Measurements from ENCODE around the gene CCK. TPM values are rescaled to one million over a fixed set of nuclear protein-coding genes. Genes with fewer than 3 reads are reported as not detected.
A peak's percentile ranks its signal among the peaks of the same experiment; 100 is the strongest.

The CCK gene
- total RNA-seq, 1 experiment from 2014 or later = not detected

DNA sequence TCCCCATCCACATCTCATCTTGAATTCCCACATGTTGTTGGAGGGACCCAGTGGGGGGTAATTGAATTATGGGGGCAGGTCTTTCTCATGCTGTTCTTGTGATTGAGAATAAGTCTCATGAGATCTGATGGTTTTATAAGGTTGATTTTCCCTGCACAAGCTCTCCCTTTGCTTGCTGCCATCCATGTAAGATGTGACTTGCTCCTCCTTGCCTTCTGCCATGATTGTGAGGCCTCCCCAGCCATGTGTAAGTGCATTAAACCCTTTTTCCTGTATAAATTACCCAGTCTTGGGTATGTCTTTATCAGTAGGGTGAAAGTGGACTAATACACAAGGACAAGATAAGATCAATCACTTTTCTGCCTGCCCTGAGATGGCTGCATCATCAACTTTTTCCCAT lies 5.8 kb upstream of the CCK start:
- in situ Hi-C loops (cut with HindIII; ENCODE audit: low sequenced_read_pairs) = no loop called here
- no peak for DNase-seq (ENCODE audit: low spot score)

DNA sequence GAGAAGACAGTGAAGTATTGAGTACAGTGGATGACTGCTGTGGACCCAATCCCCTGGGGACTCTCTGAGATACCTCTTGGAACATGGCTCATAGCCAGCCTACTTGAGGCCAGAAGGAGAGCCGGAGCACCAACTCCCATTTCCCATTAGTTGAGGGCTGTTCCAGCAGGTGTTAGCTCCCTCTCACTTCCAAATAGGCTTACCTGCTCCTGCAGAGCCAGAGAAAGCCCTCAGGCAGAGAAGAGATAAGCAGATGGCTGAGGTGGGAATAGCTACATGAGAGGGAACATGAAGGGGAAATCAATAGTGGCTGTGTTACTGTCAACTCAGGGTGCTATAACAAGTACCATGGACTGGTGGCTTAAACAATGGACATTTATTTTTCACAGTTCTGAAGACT lies 4.6 kb upstream of the CCK start:
- in situ Hi-C loops (cut with HindIII; ENCODE audit: low sequenced_read_pairs) = no loop called here
- no peak for DNase-seq (ENCODE audit: low spot score)

DNA sequence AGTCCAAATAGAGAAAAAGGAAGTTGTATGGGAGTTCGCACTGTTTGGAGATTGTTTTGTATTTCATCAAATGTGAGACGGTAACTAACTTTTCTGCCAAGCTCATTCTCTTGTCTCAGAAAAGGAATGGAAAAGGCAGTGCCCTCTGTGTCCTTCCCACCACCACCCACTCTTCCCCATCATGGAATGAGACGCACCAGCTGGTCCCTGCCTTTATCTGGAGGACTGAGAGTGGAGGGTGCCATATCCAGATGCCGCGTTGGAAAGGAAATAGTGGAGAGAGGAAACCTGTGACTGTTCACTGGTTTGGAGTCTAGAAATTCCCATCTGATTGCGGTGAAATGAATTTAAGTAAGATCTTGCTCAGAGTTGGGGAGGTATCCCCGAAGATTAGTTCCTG lies 3.7 kb upstream of the CCK start:
- in situ Hi-C loops (cut with HindIII; ENCODE audit: low sequenced_read_pairs) = no loop called here
- no peak for DNase-seq (ENCODE audit: low spot score)

DNA sequence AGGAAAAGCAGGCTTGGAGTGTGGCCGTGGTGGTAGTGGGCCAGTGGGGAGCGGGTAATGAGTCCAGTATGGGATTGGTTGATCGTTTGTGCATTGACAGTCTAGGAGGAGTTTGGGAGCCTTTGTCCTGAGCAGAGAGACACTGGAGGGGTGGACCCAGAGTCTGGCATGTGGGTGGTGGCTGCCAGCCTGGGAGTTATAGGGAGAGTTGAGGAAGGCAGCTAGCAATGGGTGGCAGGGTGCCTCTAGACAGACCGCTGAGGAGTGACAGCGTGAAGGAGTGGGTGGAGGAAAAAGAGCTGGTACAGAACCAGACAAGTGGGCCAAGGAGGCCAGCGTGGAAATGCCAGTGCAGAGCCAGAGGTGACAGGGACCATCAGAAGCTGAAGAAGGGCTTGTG lies 1.9 kb upstream of the CCK start:
- in situ Hi-C loops (cut with HindIII; ENCODE audit: low sequenced_read_pairs) = no loop called here
- no peak for DNase-seq (ENCODE audit: low spot score)

DNA sequence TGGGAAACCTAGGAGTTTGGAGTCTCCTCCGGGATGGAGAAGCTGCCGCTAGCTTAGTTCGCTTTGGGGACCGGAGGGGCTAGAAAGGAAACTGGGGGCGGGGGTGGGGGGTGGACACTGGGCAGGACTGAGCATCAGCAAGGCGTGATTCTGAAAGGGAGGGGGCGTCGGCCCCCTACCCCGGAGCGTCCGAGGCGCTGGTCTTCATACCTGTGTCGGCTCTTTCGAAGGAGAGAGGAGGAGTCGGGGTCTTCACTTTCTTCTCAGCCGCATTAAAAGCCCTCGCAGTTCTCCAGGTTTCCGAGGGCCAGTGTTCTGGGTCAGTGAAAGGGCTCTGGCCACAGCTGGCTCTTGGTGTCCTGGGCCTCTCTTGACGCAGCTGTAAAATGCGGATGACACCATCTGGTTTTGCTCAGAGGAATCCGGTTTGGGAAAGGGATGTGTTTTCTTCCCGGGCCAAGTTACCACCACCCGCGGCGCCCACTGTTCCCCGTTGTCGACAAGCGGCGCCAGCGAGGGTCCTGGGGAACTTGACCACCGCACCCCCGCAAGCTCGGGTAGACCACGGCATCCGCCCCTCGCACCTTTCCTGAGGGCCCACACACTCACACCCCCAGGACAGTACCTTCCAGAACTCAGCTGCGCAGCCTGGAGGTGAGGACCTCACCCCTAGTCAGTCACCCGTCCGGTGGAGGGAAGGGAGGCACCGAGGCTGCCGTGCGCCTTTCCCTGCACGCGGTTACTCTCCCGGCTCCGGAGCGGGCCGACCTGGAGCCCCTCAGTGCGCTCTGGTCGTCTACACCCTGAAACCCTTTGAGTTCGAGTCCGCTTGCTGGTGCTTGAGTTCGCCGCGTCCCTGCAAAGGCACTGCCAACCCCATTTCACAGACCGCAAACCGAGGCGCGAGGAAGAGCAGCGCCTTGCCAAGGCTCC lies 660 bp downstream of the CCK start:
- no peak for DNase-seq (ENCODE audit: low spot score)
- in situ Hi-C loops (cut with HindIII; ENCODE audit: low sequenced_read_pairs) = no loop called here

DNA sequence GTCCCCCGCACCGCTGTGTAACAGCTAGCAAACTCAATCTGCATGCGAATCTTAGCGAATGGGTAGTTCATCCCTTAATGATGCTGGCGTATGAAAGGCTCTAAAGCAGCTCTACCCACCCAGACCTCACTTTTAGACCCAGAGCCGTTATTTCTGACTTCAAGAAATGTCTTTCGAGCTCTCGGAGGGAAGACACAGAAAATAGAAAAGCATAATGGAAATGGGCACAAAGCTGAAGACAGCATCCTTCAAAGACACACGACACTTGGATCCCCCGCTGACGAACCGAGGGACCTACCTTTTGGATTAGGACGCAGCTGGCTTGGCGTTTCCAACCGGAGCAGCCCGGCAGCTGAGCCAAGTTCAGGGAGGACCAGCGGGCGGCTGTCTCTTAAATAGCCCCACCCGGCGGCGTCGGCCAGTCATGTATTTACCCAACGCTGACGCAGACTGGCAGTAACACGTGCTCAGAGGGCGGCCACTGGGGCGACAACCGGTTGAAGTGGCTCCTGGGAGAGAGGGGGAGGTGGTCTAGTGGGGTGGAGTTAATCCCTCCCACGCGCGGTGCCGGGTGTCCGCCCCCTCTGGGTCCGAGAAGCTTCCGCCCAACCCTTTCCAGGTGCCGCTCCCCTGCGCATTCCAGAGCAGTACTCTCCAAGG lies 1.5 kb downstream of the CCK start:
- in situ Hi-C loops (cut with HindIII; ENCODE audit: low sequenced_read_pairs) = no loop called here
- peak; percentile 10 for DNase-seq (ENCODE audit: low spot score)

DNA sequence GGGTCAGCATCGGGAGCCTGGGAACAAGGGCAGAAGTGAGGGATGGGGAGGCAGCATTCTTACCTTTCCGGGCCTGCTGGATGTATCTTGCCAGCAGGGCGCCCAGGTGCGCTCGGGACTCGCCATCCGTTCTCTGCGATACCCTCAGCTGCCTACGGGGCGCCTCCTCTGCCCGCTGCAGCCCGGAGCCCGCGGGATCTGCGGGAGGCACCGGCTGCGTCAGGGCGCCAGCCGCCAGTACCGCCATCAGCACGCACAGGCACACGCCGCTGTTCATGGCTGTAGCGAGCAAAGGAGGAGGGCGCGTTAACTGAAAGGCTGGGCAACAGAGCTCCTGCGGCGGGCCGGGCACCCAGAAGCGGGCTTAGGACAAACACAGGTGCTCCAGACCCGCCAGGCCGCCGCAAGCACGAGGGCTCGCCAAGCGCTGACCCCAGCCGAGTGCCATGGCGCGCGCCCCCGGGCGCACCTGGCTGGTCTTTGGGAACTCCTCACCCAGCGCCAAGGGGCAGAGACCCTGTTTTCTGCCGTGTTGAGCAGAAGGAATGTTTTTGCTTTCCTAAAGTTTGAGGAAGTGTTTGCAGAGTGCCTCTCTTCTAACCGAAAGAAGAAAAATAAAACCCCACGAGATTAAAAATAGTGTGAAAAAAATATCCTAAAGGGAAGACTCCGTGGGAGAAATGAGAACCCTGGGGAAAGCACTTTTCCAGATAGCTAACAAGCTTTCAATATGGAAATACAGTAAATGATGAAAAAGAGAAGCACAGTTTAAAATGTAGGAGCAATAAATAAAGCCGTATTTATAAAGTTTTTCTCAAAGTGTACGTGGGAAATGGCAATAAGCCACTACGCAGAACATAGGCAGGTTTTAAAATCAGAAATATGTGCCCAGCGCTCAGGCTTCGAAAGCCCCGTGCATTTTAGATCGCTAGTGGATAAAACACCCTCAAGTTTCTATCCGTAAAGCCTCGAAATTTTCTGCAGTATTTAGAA lies 2.3 kb downstream of the CCK start:
- in situ Hi-C loops (cut with HindIII; ENCODE audit: low sequenced_read_pairs) = no loop called here
- no peak for DNase-seq (ENCODE audit: low spot score)

DNA sequence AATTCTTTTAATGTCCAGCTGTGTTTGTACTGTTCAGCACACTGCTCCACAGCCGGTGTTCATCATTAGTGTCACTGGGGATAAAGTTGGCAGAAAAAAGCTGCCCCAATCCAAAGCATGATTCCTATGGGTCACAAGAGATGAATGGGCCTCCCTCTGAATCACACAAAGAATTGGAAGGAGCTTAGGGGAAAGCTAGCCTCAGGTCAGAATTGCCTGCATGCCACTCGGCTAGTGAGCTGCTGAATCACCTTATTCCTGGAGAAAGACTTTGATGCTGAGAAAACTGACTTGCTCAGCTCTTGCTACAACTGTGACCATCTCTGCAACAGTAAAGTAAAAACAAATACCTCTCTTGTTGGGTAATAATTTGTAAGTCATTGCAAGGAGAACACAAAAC lies 3.5 kb downstream of the CCK start:
- in situ Hi-C loops (cut with HindIII; ENCODE audit: low sequenced_read_pairs) = no loop called here
- DNase-seq (ENCODE audit: low spot score) = no peak

DNA sequence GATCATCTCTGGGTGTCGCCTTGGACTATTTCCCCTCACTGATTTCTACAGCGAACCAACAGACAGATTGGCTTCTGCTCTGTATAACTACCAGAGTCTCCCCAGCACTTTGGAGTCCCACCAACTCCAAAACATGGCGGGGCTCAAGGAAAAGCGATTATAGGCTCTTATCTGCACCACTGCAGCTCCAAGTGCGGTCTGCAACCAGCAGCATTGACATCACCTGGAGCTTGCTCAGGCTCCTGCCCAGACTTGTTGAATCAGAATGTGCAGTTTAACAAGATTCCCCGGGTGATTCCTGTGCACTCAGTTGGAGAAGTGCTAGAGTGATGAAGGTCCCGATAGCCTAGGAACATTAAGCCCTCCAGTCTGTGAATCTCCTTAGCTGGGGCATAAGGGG lies 9.0 kb downstream of the CCK start:
- DNase-seq (ENCODE audit: low spot score) = no peak
- in situ Hi-C loops (cut with HindIII; ENCODE audit: low sequenced_read_pairs) = no loop called here

DNA sequence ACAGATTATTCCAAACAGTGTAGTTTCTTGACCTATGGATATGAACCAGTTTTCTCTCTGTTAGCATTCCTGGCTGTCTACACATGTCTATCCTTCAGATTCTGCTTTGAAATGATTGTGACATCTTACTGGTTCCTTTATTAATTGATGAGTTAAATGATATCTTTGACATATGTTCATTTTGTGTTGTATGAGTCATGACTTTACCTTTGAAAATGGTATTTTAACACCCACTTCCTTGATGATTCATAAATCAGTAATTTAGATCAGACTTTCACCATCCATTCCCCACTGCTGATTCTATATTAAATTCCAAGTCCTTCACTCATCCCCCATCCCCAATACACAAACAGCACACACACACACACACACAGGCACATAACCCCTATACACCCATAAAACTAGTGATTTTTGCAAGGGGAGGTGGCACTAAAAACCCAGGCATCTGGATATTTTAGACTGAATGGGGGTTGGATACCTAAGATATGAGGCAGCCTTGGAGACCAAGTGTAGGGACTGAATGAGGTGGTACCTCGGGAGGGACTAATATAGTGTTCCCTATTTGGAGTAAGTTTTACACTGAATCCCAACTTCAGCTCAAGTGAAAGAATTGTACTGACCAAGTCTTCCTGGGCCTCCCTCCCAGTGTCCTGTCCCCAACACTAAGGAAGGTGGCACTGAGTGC lies 9.7 kb downstream of the CCK start:
- no peak for DNase-seq (ENCODE audit: low spot score)
- in situ Hi-C loops (cut with HindIII; ENCODE audit: low sequenced_read_pairs) = no loop called here

DNA sequence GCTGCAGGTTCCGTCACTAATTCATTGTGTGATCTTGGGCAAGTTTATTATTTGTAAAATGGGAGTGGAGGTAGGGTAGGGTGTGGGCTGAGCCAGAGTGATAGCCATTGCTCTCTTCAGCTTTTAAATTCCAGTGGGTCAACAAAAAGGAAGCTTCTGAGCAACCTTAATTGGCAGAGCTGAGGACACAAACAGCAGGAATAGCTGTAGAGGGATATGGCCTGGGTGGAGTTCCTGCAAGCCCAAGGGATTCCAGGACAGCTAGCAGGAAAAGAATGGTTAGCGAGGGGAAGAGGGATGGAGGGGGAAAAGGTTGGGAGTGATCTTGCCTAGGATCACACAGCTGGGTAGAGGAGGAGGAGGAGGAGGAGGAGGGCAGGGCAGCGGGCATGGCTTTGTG lies 11.4 kb downstream of the CCK start:
- no peak for DNase-seq (ENCODE audit: low spot score)
- in situ Hi-C loops (cut with HindIII; ENCODE audit: low sequenced_read_pairs) = no loop called here

DNA sequence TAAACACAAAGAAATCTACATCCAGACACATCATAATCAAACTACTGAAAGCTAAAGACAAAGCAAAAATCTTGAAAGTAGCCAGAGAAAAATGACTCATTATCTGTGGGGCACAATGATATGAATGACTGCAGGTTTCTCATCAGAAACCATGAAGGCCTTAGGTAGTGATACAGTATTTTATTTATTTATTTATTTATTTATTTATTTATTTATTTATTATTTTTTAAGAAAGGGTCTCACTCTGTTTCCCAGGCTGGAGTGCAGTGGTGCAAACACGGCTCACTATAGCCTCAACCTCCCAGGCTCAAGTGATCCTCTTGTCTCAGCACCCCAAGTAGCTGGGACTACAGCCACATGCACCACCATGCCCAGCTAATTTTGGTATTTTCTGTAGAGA lies 15.2 kb downstream of the CCK start:
- no peak for DNase-seq (ENCODE audit: low spot score)
- in situ Hi-C loops (cut with HindIII; ENCODE audit: low sequenced_read_pairs) = no loop called here

DNA sequence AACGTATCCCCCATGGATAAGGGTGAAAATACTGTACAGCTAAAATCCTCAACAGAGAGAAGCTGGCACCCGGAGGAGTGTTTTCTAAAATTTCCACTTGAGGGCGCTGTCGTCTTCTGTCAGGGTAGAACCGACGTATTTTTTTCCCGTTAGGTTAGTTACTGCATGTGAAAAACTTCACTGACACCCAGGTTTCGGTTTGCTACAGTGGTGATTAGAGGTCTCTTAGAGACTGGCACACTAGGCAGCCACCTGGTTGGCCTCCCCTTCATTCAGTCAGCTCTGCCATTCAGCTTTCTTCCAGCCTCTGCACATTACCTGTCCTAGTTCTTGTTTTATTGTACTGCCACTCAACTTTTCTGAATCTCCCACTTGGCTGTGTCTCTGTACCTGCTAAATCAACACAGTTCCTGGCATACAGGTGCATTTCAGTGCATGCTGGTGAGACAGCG lies 18.4 kb downstream of the CCK start:
- in situ Hi-C loops (cut with HindIII; ENCODE audit: low sequenced_read_pairs) = no loop called here
- peak; percentile 69 for DNase-seq (ENCODE audit: low spot score)

DNA sequence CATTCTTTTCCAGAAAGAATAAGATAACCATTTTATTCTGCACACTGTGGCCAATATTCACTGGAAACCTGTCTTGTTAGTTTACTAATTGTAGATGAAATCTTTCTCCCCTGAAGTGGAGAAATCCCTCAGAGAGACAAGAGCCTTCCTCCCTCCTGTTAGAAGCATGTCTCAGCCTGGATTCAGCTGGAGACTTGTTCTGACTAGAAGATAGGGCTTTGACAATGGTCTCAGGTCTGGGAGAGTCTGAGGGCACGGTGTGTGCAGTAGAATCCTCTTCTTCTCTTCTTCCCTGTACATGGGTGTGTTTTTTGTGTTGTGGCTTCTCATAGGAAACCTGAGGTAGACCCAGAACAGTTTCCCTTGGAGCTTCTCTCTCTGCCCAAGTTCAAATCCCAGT lies 19.9 kb downstream of the CCK start:
- no peak for DNase-seq (ENCODE audit: low spot score)
- in situ Hi-C loops (cut with HindIII; ENCODE audit: low sequenced_read_pairs) = no loop called here

DNA sequence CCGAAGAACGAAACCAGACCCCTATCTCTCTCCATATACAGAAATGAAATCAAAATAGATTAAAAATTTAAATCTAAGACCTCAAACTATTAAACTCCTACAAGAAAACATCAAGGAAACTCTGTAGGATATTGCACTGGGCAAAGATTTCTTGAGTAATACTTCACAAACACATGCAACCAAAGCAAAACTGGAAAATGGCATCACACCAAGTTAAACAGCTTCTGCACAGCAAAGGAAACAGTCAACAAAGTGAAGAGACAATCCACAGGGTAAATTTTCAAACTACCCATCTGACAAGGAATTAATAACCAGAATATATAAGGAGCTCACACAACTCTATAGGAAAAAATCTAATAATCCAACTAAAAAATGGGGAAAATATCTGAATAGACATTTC lies 29.4 kb downstream of the CCK start:
- in situ Hi-C loops (cut with HindIII; ENCODE audit: low sequenced_read_pairs) = no loop called here
- no peak for DNase-seq (ENCODE audit: low spot score)

DNA sequence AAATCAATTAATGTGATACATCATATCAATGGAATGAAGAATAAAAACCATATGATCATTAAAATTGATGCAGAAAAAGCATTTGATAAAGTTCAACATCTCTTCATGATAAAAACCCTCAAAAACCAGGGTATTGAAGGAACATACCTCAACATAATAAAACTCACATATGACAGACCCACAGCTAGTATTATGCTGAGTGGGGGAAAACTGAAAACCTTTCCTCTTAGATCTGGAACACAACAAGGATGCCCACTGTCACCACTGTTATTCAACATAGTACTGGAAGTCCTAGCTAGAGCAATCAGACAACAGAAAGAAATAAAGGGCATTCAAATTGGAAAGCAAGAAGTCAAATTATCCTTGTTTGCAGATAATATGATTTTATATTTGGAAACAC lies 30.5 kb downstream of the CCK start:
- in situ Hi-C loops (cut with HindIII; ENCODE audit: low sequenced_read_pairs) = no loop called here
- no peak for DNase-seq (ENCODE audit: low spot score)

DNA sequence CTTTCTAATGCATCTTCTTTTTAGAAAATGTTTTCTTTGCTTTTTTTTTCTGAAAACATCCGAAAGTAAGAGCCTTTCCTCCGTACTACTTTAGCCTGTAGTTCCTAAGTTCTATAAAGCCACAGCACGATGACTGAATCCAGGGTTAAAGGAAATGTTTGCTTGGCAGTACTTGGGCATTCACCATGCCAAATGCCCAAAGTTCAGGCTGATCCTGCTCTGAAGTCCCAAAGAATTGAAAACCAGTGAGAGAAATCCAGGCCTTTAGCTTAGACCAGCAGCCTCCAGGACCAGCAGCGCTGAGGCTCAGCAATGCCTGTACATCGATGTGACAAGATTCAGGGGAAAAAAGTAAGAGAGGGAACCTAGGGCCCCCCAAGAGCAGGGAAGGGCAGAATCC lies 35.1 kb downstream of the CCK start:
- no peak for DNase-seq (ENCODE audit: low spot score)
- in situ Hi-C loops (cut with HindIII; ENCODE audit: low sequenced_read_pairs) = no loop called here

DNA sequence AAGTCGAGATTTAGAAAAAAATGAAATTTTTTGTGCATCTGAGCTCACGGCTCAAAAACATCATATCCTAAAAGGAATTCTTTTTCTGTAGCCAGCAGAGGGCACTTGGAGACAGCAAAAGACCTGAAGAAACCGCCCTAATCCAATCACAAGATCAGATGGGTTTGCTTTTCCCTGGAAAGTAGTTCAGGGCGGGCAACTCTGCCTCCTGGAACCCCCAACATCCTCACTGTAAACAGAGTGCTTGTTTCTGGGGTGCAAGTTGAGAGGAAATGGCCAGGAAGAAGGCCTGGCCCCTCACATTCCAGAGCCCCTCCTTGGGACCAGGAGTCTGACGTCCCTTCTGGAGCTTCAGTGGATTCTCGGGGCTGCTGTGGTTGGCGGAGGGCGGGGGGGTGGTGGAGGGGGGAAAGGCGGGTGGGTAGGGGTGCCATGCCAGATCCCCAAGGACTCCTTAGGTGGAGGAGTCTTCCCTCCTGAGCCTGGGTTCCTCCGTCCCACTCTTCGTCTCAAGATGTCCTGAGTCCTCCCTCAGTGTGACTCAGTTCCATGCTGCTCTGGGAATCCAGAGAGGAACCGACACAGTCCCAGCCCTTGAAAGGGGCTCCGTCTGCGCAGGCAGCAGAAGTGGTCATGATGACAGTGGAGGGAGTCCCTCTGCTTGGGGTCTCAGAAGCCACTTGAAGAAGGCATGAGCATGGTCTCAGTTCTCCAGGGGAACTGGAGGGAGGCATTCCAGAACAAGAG lies 35.9 kb downstream of the CCK start:
- peak; percentile 70 for DNase-seq (ENCODE audit: low spot score)
- in situ Hi-C loops (cut with HindIII; ENCODE audit: low sequenced_read_pairs) = no loop called here

All from G401 (cell line).